ENCODE measurements around the gene ZNF550.

ZNF550 gene

DNA sequence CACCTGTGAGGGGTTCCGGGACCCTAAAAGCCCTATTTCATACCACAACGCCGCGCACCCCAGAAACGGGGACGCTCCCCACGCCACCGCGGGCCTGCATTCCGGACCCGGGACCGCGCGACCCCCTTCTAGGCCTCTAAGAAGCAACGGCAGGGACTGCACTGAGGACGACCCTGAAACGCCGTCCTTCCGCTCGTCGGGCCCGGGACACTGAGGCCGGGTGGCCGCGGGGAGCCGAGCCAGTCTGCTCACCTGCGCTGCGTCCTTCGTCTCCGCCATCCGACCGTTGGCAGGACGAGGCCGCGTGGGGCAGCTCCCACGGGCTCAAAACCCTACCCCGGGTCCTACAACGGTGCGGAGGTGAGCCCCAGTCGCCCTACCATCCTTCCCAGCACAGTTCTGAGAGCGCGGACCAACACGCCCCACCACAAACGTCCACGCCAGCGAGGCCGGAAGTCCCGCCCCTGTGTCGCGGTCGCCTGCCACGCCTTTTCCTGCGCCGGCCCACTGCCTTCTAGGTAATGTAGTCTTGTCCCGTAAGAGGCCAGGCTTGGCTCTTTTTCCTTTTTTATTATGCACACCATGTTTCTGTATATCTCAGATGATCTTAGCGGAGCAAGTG, at the start of gene ZNF550:
Gene ZNF550, minus strand, starts transcription at position 460 of the 622 bp plus-strand sequence. Its CDS starts 181 bp downstream, at position 279.
- peak; percentile 96 for DNase-seq (ENCODE audit: low spot score)

DNA sequence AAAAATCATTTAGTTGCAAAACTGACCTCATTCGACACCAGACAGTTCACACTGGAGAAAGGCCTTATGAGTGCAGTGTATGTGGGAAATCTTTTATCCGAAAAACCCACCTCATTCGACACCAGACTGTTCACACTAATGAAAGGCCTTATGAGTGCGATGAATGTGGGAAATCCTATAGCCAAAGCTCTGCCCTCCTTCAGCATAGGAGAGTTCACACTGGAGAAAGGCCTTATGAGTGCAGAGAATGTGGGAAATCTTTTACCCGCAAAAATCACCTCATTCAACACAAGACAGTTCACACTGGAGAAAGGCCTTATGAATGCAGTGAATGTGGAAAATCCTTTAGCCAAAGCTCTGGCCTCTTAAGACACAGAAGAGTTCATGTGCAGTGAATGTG, 47.3 kb upstream of the ZNF550 start:
- no peak for DNase-seq (ENCODE audit: low spot score)

DNA sequence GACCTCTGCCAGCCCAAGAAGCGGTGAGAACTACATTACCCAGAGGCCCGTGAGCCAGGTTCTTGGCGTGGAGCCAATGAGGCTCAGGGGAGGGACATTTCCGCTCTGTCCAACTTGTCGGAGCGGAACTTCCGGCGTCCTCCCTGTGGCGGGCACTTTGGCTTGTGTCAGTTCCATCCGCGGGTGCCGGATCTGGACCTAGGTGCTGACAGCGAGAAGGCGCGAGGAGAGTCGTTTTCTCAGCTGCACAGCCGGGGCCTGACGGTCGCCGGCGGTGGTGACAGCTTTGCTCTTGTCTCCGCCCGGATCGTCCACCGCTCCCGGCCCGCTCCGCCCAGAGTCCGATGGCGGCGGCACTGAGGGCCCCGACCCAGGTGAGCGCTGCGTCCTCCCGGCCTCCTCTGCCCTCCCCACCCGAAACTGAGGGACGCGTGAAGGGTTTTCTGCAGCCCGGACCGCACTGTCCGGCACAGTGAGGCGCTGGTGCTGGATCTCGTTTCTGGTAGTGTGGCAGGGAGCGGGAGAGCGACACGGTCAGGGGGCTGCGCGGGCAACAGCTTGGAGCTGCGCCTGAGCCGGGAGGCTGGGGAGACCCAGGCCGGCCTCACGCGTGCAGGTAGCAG, 40.2 kb upstream of the ZNF550 start, which contains the start of gene ZNF530:
Gene ZNF530, plus strand, starts transcription at position 125 of the 623 bp plus-strand sequence. CDS start 4,461 bp downstream, outside the sequence.
- DNase-seq (ENCODE audit: low spot score), result peak; percentile 94

DNA sequence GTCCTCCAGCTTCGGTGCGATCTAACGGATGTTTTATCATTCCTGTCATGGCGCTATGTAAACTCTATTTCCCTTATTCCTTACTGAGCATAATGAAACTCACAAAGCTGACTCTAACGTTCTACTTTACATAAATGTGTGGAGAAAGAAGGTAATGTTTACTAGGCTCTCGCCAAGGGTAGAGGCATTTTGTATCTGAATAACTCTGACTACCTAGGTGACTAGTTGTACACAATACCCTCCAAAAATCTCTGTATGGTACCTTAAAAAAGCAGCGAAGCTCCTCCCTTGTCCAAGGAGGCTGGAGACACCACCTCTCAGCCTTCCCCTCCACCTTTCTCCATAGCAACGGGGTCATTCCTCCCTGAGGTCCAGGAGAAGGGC, 39.7 kb upstream of the ZNF550 start:
- no peak for DNase-seq (ENCODE audit: low spot score)

DNA sequence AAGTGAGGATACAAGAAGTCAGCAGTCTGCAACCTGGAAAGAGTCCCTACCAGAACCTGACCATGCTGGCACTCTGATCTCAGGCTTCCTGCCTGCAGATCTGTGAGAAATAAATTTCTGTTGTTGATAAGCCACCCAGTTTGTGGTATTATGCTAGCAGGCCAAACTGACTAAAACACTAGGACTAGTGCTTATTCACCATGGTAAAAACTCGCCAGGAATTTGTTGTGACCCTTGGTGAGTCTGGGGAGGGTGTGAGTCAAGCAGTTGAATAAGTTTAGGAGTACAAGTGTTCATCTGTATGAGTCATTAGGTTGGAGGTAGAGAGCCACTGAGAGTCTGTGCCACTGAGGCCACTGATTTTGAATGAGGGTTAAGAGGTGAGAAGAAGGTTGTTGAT, 27.9 kb upstream of the ZNF550 start:
- DNase-seq (ENCODE audit: low spot score), result no peak

DNA sequence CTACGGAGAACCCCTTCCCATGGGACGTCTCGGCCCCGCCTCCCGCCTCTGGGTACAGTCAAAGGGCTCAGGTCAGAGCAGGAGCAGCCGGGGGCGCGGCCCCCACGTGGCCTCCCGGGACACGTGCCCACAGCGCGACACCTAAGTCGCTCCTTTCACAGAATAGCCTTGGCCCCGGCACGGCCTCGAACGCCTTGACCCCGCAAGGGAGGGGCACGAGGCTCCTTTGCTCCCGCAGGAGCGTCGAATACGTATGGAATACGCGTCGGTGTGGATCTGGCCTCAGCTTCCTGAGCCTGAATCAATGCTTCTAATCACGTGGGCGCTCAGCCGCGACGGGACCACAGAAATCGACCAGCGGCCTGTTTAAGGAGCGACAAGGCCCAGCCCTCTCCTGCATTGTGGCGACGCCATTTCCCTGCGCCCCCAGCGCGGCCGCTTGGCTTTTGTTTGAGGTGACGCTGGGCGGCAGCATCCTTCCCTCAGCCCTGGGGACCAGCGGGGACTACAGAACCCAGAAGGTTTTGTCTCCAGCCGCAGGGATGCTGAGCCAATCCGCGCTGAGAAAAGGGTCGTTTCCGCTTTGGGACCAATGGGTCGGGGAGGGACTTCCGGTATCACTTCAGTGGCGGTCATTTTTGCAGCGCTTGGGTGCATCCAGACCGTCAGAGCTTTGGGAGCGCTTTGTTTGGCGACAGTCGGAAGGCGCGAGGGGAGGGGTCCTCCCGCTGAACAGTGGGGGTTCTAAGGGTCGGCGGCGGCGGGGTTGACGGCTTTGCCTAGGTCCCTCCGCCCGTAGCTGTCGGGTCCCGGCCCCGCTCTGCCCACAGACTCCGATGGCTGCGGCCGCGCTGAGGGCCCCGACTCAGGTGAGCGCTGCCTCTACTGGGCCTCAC, 24.1 kb upstream of the ZNF550 start, which contains the start of gene ZIK1:
Gene ZIK1, plus strand, starts transcription at position 625 of the 896 bp plus-strand sequence. Its CDS starts 212 bp downstream, at position 837.
- peak; percentile 93 for DNase-seq (ENCODE audit: low spot score)

DNA sequence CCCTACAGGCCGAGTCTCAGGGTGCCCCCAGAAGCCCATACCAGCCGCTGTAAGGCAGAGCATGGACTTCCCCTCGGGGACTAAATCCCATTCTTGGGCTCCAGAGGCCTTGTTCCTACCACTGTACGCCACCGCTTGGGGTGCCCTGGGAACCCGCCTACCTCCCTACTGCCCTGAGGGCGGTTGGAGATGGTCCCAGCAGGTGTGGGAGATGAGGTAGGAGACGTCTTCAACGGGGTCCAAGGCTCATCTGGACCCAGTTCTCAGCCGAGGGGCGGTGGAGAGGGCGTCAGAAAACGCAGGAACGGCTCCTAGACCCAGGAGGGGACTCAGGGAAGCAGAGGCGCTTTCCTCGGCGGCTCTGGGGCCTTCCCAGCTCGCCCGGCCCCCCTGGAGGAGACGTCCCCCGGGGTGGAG, 23.4 kb upstream of the ZNF550 start:
- DNase-seq (ENCODE audit: low spot score), result no peak

DNA sequence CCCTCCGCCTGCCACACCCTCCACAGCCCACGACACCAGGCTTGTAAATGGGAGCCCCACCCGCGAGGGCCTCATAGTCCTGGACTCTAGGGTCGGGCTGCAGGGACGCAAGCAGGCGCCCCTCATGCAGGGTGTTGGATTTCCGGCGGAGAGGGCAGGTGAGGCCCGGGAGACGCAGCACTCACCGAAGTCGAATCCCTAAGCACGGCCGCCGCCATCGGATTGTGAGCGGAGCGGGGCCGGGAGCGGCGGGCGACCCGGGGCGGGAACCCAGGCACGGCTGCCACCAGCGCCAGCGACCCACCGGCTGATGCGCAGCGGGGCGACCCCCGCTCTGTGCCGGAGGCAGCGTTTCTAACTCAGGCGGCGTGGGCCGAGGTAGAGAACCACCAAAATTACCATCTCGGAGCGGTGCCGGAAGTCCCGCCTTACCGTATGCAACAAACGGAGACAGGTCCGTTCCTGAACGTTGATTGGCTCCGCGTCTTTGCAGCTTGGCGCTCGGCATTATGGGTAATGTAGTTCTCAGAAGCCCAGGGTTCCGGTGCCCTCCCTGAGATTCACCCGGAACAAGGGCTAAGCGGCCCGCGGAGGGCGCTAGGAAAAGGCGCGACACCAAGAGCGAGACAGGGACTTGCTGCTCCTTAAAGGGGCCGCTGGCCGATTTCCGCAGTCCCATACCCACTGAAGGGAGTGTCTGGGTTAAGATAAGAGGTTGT, 19.0 kb upstream of the ZNF550 start, which contains the start of gene ZNF416:
Gene ZNF416, minus strand, starts transcription at position 425 of the 719 bp plus-strand sequence. Its CDS starts 207 bp downstream, at position 218.
- peak; percentile 96 for DNase-seq (ENCODE audit: low spot score)

DNA sequence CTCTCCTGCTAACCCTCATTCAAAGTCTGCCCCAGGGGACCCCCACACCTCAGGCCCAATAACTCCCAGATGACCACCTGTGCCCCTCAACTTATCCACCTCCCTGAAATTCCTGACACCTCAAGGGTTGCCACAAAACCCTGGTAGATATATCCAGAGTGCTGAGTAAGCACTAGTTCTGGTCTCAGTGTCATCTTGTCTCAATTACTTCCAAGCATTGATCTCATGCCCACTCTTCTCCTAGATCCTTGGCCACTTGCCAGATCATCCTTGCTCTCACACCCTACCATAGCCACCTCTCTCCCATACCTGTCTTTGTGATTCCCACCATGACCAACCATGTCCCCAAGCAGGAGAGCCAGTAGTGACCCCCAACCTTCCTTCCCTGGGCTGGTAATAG, 17.0 kb upstream of the ZNF550 start:
- DNase-seq (ENCODE audit: low spot score), result no peak

DNA sequence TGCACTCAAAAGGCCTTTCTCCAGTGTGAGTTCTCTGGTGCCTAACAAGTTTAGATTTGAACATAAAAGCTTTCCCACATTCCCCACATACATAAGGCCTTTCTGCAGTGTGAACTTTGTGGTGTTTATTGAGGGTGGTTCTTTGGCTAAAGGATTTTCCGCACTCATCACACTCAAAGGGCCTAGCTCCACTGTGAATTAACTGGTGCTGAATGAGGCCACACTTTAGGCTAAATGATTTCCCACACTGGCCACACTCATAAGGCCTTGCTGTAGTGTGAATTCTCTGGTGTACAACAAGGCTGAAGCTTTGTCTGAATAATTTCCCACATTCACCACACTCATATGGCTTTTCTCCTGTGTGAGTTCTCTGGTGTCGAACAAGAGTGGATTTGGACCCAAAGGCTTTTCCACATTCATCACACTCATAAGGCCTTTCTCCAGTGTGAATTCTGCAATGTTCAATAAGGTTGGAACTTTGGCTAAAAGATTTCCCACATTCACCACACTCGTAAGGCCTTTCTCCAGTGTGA, 12.8 kb upstream of the ZNF550 start:
- DNase-seq (ENCODE audit: low spot score), result no peak

DNA sequence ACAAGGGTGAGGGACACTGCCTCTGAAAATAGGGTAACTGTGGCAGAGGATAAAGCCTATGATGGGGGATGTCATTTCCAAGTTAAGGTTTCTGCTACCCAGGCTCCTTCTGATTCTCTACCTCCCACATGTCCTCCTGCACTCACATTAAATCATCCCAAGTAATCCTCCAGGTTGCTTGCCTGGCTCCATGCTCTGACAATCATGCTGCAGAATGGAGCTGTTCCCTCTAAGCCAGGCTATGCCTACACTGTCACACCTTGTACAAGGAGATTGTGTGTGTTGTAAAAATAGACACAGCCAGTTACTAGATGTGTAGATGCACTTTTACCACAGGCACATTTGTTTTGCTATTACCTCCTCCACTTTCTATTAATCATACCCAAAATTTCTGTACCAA, 11.0 kb upstream of the ZNF550 start:
- no peak for DNase-seq (ENCODE audit: low spot score)

DNA sequence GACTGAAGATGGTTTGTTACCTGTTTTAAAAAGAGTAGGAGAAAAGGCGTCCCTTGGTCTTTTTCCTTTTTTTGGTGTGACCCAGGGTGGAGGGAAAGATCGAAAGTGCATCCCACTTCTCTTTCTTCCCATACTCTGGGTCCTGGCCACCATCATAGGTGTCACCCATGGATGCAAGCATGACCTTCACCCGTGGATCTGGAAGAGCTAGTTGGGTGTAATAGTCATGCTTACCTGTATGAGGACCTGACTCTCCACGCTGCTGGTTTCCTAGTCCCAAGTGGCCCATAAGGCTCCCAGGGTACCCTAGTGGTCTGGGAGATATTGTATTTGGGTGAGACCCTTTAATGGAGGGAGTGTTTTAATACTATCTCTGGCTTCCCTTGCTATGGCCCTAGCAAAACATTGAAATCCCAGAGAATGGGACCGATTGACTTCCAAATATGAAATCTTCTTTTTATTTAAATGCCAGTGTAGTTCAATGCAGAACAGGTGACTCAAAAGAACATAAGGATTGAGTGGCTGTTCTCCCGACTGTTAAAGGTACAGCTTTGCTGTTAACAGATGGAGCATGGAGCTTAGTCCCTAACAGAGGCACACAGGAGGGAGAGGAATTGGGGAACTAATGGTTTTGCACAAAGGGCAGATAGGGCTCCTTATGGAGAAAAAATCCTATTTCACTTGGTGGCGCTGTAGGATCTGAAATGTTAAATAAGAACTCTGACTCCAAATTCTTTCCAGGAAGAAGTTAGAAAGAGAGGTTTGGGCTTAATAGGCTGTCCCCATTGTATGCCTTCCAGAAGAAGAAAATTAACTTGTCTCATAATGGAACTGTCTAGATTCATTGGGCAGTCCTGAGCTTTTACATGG, 7.0 kb upstream of the ZNF550 start:
- DNase-seq (ENCODE audit: low spot score), result no peak

DNA sequence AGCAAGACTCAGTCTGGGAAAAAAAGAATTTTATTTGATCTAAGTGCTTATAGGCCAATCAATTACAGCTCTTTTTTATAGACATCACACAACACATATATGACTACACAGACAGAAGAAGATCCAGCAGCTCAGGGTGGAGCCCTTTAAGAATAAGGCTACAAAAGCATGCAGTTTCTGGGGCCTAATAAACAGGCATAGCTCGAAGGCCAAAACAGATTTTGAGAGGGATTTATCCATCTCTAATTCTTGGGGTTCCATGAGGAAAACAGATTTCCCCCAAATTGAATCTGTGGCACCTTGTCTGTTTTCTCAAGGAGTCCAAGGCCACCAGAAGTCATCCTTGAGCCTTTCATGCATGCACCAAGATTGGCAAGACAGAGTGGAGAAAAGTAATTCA, 3.9 kb upstream of the ZNF550 start:
- DNase-seq (ENCODE audit: low spot score), result no peak

DNA sequence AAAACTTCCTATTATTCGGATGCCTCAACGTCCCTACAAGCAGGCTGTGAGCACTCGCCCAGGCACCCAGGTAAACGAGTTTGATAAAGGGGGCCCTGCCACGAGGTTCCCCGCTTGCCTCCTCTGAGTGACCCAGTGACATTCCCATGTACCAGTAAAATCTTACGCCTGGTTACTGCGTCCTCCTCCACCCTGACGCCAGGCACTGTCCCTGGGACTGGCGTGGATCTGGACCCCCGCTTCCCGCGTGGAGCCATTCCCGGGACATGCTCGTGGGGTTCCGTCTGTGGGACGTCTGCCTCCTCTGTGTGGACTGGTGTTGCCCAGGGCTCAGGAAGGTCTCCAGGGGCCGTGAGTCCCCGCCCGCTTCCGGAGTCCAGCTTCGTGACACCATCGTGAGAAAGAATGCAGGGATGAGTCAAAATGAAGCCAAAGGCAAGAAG, 407 bp upstream of the ZNF550 start:
- DNase-seq (ENCODE audit: low spot score), result peak; percentile 30

DNA sequence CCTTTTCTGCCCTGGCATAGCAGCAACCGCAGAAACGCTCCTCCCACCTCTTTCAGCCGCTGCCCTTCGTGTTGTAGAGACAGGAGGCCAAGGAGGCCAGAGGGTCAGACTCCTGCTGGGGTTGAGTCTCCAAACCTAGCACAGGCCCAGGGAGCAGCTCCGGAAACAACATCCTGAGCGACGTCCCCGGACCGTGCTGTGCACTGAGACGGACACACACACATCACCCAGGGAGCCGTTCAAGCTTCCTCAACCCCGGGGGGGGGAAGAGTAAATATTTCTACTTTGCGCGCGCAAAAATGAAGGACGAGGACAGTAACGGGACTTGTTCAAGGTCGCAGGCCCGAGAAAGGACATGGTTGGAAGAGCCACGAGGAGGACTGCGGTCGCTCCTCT, 657 bp downstream of the ZNF550 start:
- DNase-seq (ENCODE audit: low spot score), result peak; percentile 55

DNA sequence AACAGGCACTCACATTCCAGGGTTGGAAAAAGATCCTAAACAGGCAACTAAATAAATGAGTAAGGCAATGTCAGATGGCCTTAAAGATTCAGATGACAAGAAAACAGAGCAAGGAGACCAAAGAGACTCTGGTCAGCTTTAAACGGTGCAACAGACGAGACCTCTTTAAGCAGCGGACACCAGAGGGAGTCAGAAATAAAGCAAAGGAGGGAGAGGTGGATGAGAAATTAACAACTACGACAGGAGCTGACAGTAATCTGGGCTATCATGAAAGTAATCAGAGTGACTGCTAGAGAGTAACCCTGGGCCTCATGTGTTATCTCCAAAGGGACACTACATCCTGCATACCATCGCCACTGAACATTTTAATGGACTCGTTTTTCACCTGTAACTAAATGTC, 1.1 kb downstream of the ZNF550 start:
- peak; percentile 42 for DNase-seq (ENCODE audit: low spot score)

DNA sequence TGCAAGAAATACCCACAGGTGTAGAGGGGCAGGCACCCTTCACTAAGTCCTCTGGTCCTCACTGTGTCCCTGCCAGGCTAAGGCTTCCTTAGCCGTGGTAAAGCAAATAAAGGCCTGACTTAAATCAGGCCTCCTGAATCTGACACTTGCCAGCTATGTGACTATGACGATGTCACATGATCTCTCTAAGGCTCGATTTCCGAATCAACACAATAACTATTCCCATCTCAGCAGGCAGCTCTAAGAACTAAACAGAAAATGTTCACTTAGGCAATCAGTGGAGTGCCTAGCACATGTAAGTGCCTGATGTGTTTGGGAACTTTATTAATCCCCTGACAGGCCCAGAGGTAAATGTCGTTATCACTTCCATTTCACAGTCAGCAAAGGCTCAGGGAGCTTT, 2.0 kb downstream of the ZNF550 start:
- no peak for DNase-seq (ENCODE audit: low spot score)

DNA sequence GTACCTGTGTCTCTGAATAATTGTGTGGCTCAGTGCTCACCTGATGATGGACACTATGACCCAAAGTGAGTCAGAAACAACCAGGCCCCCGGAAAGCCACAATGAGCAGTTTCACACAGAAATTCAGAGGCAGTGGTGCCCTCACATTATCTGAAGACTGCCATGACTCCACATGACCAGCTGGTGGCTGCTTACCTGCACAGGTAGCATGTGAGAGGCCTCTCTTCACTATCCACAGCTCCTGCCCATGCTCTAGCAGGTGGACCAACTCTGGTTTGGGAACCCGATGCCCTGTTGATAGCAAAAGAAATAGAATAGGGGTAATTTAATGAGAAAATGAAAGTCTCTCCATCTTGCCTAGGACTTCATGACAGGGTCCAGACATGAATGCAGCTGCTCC, 7.2 kb downstream of the ZNF550 start:
- no peak for DNase-seq (ENCODE audit: low spot score)

DNA sequence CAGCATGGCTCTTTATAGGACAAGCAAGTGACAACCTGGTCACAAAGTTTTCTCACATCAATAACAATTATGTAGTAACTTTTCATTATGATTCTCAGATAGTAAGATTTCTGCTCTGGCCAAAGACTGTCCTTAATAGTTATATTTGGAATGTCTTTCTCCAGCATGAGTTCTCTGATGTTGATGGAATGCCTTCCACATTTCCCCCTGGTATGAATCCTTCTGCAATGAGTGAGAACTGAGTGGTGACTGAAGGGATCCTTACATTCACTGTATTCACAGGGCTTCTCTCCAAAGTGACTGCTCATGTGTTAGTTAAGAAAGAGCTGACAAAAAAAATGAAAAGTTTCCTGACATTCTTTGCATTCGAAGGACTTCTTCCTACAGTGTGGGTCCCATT, 13.2 kb downstream of the ZNF550 start:
- no peak for DNase-seq (ENCODE audit: low spot score)

DNA sequence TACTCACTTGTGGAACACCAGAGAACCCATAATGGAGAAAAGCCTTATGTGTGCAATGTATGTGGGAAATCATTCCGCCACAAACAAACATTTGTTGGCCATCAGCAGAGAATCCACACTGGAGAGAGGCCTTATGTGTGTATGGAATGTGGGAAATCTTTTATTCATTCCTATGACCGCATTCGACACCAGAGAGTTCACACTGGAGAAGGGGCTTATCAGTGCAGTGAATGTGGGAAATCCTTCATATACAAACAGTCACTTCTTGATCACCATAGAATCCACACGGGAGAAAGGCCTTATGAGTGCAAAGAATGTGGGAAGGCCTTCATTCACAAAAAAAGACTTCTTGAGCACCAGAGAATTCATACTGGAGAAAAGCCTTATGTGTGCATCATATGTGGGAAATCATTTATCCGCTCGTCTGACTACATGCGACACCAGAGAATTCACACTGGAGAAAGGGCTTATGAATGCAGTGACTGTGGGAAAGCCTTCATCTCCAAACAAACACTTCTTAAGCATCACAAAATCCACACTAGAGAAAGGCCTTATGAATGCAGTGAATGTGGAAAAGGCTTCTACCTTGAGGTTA, 21.6 kb downstream of the ZNF550 start:
- no peak for DNase-seq (ENCODE audit: low spot score)

All from D341Med (cell line).